Measurements from ENCODE around the gene HUNK.

HUNK gene

DNA sequence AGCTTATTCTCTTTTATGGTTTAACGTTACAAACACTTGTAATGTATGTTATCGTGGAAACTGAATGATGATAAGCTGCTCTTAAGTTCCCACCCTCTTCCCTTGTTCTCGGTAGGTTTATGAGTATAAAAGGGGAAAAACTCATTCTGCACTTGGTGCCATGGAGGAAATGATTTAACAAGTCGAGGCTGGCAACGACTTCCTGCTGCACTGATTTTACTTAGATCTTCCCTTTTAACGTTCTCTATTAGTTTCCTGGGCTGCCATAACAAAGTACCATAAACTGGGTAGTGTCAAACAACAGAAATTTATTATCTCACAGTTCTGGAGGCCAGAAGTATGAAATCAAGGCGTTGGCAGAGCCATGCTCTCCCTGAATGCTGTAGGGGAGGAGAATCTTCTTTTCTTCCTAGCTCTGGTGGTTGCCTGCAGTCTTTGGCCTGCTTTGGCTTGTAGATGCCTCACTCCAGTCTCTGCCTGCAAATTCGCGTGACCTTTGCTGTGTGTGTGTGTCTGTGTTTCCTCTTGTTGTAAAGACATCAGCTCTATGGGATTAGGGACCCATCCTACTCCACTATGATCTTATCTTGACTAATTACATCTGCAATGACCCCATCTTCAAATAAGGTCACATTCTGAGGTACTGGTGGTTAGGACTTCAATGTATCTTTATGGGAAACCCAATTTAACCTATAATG lies 26.3 kb downstream of the HUNK start (continued):
- TF ChIP-seq, protein P1, sequence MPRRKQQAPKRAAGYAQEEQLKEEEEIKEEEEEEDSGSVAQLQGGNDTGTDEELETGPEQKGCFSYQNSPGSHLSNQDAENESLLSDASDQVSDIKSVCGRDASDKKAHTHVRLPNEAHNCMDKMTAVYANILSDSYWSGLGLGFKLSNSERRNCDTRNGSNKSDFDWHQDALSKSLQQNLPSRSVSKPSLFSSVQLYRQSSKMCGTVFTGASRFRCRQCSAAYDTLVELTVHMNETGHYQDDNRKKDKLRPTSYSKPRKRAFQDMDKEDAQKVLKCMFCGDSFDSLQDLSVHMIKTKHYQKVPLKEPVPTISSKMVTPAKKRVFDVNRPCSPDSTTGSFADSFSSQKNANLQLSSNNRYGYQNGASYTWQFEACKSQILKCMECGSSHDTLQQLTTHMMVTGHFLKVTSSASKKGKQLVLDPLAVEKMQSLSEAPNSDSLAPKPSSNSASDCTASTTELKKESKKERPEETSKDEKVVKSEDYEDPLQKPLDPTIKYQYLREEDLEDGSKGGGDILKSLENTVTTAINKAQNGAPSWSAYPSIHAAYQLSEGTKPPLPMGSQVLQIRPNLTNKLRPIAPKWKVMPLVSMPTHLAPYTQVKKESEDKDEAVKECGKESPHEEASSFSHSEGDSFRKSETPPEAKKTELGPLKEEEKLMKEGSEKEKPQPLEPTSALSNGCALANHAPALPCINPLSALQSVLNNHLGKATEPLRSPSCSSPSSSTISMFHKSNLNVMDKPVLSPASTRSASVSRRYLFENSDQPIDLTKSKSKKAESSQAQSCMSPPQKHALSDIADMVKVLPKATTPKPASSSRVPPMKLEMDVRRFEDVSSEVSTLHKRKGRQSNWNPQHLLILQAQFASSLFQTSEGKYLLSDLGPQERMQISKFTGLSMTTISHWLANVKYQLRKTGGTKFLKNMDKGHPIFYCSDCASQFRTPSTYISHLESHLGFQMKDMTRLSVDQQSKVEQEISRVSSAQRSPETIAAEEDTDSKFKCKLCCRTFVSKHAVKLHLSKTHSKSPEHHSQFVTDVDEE (CRISPR knock-in tag; IDR thresholded peaks at IDR 0.05): no peak
- TF ChIP-seq ZFP3 (CRISPR knock-in tag; IDR thresholded peaks at IDR 0.05) (no peak), SNAI2 (CRISPR knock-in tag; IDR thresholded peaks at IDR 0.05) (no peak)

GRCh38 chr21:31900121-31900895 lies 27.5 kb downstream of the HUNK start:
- no peak for ATAC-seq
- TF ChIP-seq, protein P2, sequence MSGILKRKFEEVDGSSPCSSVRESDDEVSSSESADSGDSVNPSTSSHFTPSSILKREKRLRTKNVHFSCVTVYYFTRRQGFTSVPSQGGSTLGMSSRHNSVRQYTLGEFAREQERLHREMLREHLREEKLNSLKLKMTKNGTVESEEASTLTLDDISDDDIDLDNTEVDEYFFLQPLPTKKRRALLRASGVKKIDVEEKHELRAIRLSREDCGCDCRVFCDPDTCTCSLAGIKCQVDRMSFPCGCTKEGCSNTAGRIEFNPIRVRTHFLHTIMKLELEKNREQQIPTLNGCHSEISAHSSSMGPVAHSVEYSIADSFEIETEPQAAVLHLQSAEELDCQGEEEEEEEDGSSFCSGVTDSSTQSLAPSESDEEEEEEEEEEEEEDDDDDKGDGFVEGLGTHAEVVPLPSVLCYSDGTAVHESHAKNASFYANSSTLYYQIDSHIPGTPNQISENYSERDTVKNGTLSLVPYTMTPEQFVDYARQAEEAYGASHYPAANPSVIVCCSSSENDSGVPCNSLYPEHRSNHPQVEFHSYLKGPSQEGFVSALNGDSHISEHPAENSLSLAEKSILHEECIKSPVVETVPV (CRISPR knock-in tag; IDR thresholded peaks at IDR 0.05): no peak
- TF ChIP-seq TOX (CRISPR knock-in tag; IDR thresholded peaks at IDR 0.05; ENCODE audit: borderline replicate concordance): no peak
- TF ChIP-seq ISL1 (CRISPR knock-in tag; IDR thresholded peaks at IDR 0.05): no peak
- no peak for TF ChIP-seq OSR1 (CRISPR knock-in tag; IDR thresholded peaks at IDR 0.05)
- no peak for TF ChIP-seq ZFP30 (CRISPR knock-in tag; IDR thresholded peaks at IDR 0.05)
- TF ChIP-seq CSDC2 (CRISPR knock-in tag; IDR thresholded peaks at IDR 0.05): no peak
- no peak for TF ChIP-seq TCF4 (CRISPR knock-in tag; IDR thresholded peaks at IDR 0.05; ENCODE audit: borderline replicate concordance)
- no peak for TF ChIP-seq POU6F1 (CRISPR knock-in tag; IDR thresholded peaks at IDR 0.05; ENCODE audit: borderline replicate concordance, low read depth)
- no peak for TF ChIP-seq ZNF70 (CRISPR knock-in tag; IDR thresholded peaks at IDR 0.05)

GRCh38 chr21:31901315-31901714 lies 28.5 kb downstream of the HUNK start:
- TF ChIP-seq ESRRG (CRISPR knock-in tag; IDR thresholded peaks at IDR 0.05): no peak
- no peak for TF ChIP-seq ZFP3 (CRISPR knock-in tag; IDR thresholded peaks at IDR 0.05)
- no peak for TF ChIP-seq RARB (CRISPR knock-in tag; IDR thresholded peaks at IDR 0.05)
- TF ChIP-seq, protein P2 (CRISPR knock-in tag; IDR thresholded peaks at IDR 0.05): no peak
- TF ChIP-seq PPARA (CRISPR knock-in tag; IDR thresholded peaks at IDR 0.05; ENCODE audit: borderline replicate concordance): no peak
- TF ChIP-seq ISL1 (CRISPR knock-in tag; IDR thresholded peaks at IDR 0.05): no peak
- TF ChIP-seq ZNF70 (CRISPR knock-in tag; IDR thresholded peaks at IDR 0.05): no peak
- TF ChIP-seq, protein P3, sequence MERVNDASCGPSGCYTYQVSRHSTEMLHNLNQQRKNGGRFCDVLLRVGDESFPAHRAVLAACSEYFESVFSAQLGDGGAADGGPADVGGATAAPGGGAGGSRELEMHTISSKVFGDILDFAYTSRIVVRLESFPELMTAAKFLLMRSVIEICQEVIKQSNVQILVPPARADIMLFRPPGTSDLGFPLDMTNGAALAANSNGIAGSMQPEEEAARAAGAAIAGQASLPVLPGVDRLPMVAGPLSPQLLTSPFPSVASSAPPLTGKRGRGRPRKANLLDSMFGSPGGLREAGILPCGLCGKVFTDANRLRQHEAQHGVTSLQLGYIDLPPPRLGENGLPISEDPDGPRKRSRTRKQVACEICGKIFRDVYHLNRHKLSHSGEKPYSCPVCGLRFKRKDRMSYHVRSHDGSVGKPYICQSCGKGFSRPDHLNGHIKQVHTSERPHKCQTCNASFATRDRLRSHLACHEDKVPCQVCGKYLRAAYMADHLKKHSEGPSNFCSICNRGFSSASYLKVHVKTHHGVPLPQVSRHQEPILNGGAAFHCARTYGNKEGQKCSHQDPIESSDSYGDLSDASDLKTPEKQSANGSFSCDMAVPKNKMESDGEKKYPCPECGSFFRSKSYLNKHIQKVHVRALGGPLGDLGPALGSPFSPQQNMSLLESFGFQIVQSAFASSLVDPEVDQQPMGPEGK (CRISPR knock-in tag; IDR thresholded peaks at IDR 0.05; ENCODE audit: borderline replicate concordance): no peak
- TF ChIP-seq CSDC2 (CRISPR knock-in tag; IDR thresholded peaks at IDR 0.05): no peak
- TF ChIP-seq ZNF565 (CRISPR knock-in tag; conservative IDR thresholded peaks at IDR 0.05; ENCODE audit: low read depth): no peak
- no peak for TF ChIP-seq ZNF8 (CRISPR knock-in tag; IDR thresholded peaks at IDR 0.05)
- no peak for TF ChIP-seq SNAI2 (CRISPR knock-in tag; IDR thresholded peaks at IDR 0.05)
- TF ChIP-seq GLIS3 (CRISPR knock-in tag; IDR thresholded peaks at IDR 0.05): no peak
- TF ChIP-seq POU6F1 (CRISPR knock-in tag; IDR thresholded peaks at IDR 0.05; ENCODE audit: borderline replicate concordance, low read depth): no peak
- ATAC-seq: no peak

Data from SK-N-SH treated with all-trans-retinoic acid at 6 μM for 48 hours (cell line).